Activated CD4-positive, alpha-beta T cell treated with anti-CD3 and anti-CD28 coated beads for 24 hours (primary cell): ENCODE data around the gene NLRC5.
"Not testable (repeated sequence)": the region's sequence is repeated elsewhere in the genome, so short reads cannot be mapped to it uniquely, and the experiment has no call there.

ENCODE experiments used
- DNase-seq, 2 donors: peaks; one replicate each; pipeline ENCODE4 v3.0.0-alpha.2; 2020; ENCODE audit warnings: low read depth in 2 of 2

NLRC5 gene

GRCh38 chr16:57043248-57043647, 53.9 kb downstream of the NLRC5 start:
- no peak for DNase-seq

- DNase-seq = no peak
These were observed 55.8 kb downstream of the NLRC5 start for GRCh38 chr16:57044931-57045693.

- DNase-seq = no peak
These were observed 56.5 kb downstream of the NLRC5 start for GRCh38 chr16:57045694-57046381.

- no peak for DNase-seq
These were observed 58.7 kb downstream of the NLRC5 start for GRCh38 chr16:57048095-57048494.

GRCh38 chr16:57049678-57050077, 60.3 kb downstream of the NLRC5 start:
- DNase-seq = no peak

- DNase-seq = no peak
These were observed 62.4 kb downstream of the NLRC5 start for GRCh38 chr16:57051696-57052228.

DNA sequence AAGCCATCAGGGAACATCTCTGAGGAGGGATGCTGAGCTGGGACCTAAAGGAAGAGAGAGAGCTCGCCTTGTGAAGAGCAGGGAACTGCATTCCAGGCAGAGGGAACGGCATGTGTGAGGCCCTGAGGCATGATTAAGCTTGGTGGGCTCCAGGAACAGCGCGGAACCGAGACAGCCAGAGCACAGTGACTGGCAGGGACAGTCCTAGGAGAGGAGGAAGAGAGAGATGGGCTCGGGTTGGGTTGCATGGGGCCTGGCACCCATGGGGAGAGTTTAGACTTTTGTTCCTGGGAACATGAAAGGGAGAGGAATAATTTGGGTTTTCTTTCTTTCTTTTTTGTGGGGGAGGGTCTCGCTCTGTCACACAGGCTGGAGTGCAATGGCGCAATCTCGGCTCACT, 63.8 kb downstream of the NLRC5 start:
- no peak for DNase-seq

- no peak for DNase-seq
These were observed 65.0 kb downstream of the NLRC5 start for GRCh38 chr16:57054338-57054737.

DNA sequence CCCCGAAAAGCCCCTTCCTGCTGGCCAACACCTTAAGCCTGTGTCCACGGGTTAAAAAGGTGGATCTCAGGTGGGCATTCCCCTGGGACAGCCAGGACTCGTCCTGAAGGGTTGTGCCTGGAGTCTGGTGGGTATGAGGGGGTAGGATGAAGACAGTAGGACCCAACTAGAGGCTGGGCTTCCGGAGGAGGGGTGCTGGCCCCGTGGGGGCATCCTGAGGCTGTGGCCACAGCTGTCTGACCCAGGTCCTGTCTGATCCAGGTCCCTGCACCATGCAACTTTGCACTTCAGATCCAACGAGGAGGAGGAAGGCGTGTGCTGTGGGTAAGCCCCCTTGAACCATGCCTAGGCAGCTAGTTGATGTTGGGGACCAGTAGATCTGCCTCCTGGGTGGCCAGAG, 65.4 kb downstream of the NLRC5 start:
- no peak for DNase-seq

- no peak for DNase-seq
These were observed 66.3 kb downstream of the NLRC5 start for GRCh38 chr16:57055671-57056070.

DNA sequence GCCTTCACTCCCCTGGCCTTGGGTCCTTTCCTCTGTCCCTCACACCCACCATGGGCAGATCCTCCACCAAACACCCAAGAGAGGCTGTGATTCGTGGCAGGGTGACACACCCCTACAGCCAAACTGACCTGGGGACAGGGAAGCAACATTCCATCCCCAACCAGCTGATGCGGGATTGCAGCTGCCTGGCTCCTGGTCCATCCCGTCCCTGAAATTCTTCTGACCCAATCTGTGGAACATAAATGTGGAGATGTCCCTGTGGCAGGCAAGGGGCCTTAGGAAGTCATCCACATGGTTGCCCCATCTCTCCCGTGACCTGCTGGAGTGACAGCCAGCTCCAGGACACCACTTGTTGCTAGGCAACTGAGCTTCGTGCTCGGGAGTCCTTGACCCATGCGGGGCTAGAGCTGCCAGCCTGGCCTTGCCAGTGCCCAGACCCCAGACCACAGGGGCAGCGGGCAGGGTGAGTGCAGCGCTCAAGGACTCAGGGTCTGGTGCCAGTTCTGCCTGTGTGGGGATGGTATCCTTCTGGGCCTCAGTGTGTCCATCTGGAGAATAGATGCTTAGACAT, 69.0 kb downstream of the NLRC5 start:
- no peak for DNase-seq

DNA sequence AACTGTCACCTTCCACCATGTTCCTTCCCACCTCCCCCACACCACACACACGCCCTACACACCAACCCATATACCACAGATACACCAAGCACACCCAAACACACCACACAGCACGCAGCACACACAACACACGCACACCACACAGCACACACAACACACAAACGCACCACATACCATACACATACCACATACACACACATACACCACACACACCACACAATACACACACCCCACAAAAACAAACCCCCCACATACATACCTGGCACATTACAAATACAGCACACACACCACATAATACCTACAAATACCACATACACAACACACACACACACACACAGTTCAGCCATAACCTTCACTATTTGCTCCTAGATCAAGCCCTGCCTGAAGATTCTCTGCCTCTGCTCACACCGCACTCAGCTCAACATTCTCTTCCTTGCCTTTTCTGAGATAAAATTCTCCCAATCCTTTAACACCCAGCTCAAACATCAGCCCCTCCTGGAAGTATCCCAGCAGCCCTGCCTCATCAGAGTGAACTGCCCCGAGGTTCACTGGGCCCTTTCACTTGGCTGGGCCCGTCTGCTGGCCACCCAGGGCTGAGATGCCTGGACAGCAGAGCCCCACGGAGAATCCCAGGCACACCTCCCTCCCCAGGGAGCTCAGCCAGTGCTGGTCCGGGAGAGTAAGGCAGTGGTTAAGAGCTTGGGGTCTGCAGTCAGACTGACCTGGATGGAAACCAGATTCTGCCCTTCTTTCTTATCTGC, 71.1 kb downstream of the NLRC5 start:
- DNase-seq = no peak

GRCh38 chr16:57061084-57061905, 71.9 kb downstream of the NLRC5 start:
- DNase-seq = no peak

GRCh38 chr16:57062329-57062728, 73.0 kb downstream of the NLRC5 start:
- no peak for DNase-seq

DNA sequence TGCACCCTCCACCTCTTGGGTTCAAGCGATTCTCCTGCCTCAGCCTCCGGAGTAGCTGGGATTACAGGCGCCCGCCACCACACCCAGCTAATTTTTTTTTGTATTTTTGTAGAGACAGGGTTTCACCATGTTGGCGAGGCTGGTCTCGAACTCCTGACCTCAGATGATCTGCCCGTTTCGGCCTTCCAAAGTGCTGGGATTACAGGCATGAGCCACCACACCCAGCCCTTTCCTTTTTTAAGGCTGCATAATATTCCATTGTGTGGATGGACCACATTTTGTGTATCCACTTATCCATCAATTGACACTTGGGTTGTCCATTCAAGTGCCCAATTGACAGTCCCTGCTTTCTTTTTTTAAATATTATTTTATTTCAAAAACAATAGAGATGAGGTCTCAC, 73.8 kb downstream of the NLRC5 start:
- DNase-seq = not testable (repeated sequence)

- DNase-seq = no peak
These were observed 75.6 kb downstream of the NLRC5 start for GRCh38 chr16:57064995-57065394.

GRCh38 chr16:57066625-57067024, 77.3 kb downstream of the NLRC5 start:
- no peak for DNase-seq

DNA sequence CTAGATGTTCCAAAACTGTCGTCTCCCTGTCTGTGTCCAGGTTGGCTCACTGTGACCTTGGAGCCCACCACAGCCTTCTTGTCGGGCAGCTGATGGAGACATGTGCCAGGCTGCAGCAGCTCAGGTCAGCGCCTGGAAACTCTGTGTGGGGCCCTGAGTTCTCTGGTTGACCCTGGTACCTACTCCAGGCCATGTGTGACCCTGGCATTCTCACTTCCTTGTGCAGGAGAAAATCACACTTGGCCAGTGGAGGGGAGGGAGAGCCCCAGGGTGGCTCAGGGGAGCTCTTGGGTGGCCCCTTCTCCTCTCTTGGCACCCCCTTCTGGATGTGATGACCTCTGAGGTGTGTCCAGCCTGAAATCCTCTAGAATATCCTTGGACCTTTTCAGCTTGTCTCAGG, 78.0 kb downstream of the NLRC5 start:
- DNase-seq = no peak

DNA sequence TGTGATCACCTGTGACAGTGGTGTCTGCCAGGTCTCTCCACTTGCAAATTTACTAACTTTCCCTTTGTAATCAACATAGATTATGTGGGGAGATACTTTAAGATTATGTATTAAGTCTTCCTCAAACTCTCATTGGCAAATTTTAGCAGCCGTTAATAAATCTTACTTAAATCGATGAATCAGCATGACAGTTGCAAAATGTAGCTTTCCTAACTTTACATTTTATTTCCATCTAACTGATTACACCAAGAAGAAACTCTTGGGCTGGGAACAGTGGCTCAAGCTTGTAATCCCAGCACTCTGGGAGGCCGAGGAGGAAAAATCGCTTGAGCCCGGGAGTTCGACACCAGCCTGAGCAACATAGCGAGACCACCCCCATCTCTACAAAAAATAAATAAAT, 79.7 kb downstream of the NLRC5 start:
- DNase-seq = no peak

DNA sequence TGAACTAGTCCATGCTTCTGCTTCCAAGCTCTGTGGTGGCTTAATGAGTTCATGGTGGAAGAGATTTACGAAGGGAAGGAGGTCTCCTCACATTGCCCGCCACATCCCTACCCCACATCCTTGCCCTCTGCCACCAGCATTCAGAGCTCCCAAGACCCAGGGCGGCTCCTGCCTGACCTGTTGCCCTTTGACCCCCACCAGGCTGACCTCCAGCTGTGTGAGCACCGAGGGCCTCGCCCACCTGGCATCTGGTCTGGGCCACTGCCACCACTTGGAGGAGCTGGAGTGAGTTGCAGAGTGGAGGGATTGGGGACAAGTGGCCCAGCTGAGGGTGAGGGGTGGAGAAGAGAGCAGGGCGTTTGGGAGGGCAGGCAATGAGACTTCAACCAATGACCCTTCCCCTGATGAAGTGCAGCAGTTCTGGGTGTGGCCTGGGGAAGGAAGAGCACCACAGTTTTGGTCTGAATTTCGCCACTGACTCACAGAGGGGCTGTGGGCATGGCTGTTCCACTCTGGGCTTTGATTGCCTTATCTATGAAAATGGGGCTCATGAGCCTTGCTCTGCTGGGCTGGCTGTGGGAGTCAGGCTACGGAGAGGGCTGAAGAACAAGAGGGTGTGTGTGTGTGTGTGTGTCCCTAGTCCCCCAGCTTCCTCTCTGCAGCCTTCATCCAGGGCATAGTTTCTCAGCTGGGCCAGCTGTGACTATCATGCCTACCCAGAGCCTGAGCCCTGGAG, 80.4 kb downstream of the NLRC5 start:
- DNase-seq = no peak

DNA sequence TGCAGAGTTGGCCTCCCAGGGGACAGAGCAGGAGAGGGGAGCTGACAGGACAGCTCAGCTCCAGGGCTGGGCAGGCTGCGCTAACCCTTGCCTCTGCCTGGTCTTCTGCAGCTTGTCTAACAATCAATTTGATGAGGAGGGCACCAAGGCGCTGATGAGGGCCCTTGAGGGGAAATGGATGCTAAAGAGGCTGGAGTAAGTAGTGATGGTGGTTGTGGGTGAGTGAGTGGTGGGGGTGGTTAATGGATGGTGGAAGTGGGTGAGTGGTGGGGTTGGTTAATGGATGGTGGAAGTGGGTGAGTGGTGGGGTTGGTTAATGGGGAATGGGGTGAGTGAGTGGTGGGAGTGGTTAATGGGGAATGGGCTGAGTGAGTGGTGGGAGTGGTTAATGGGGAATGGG, 81.1 kb downstream of the NLRC5 start:
- DNase-seq = no peak
